GM23248 (cell line): Measurements from ENCODE around the gene HYOU1.

Source experiments
- EZH2 ChIP-seq: fragments of 200-600 bp; sonication (generic); IDR thresholded peaks from 2 replicates; pipeline ENCODE4 v1.6.1; 2018; ENCODE audit warnings: antibody characterized with exemption, mild to moderate bottlenecking; ENCODE audit not compliant: insufficient read depth, poor library complexity, severe bottlenecking
- EZH2phosphoT487 ChIP-seq: fragments of 200-600 bp; sonication (generic); IDR thresholded peaks from 2 replicates; pipeline ENCODE4 v1.6.1; 2018; ENCODE audit warnings: antibody characterized with exemption, moderate library complexity, mild to moderate bottlenecking, low read depth; ENCODE audit not compliant: insufficient read depth

- TF ChIP-seq EZH2 = no peak
- no peak for TF ChIP-seq EZH2phosphoT487
These were observed 7.9 kb downstream of the HYOU1 start for GRCh38 chr11:119049081-119049480.
